ENCODE data around the gene PDZD2. TPM values are rescaled to one million over a fixed set of nuclear protein-coding genes. Genes with fewer than 3 reads are reported as not detected.

PDZD2 gene
- total and polyA plus RNA-seq, 2 donors (not counting 3 experiments of a cell fraction or from before 2014, with no cell fraction given): 0.66 to 6.9 TPM

DNA sequence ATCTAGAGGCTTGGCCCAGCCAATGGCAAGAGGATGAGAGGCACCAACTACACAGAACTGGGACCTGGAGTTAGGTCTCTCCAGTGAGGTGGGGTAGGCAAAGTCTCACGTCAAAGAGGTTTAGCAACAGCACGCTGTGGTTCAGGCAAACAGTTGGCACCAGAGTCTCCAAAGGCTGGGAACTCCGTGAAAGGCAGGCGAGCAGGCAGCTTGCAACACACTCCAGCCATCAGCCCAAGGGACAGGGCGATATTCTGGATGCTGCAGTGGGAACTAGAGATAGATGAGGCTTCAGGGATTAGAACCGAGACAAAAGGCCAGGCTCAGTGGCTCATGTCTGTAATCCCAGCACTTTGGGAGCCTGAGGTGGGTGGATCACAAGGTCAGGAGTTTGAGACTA is 129.1 kb downstream of the PDZD2 start:
- ChIA-PET POLR2A (no interaction called here), CTCF (no interaction called here)
- Histone ChIP-seq H3K4me3 (replicated peaks in 1 of 3; ENCODE audit: insufficient read depth in 1 of 3, low read depth in 1 of 3, low read length in 3 of 3) (no peak overlapping the region), H3K4me1 (ENCODE audit: control insufficient read depth, extremely low read depth, insufficient read depth, low read length) (no peaks in the 10 kb centered on the region), H3K79me2 (ENCODE audit: control insufficient read depth, insufficient read depth, low read length) (no peaks in the 10 kb centered on the region), H3K4me2 (ENCODE audit: insufficient read depth, low read length) (no peak overlapping the region), H4K20me1 (replicated peaks; ENCODE audit: control insufficient read depth, extremely low read depth, insufficient read depth, low read length) (no peaks in the 10 kb centered on the region), H3K9me1 (replicated peaks; ENCODE audit: control insufficient read depth, extremely low read depth, insufficient read depth, low read length) (no peaks in the 10 kb centered on the region), H3K27ac (ENCODE audit: insufficient read depth, low read depth, low read length) (no peak overlapping the region), H2AFZ (ENCODE audit: low read depth, low read length) (no peak overlapping the region), H3K27me3 (ENCODE audit: control insufficient read depth in 2 of 2, insufficient read depth in 2 of 2, low read length in 2 of 2) (no peaks in the 10 kb centered on the region), H3K9me3 (replicated peaks; ENCODE audit: control insufficient read depth, insufficient read depth, low read length) (no peaks in the 10 kb centered on the region), H3K9ac (replicated peaks; ENCODE audit: extremely low read depth, insufficient read depth, low read length) (no peak overlapping the region), H3K36me3 (ENCODE audit: control insufficient read depth in 2 of 2, extremely low read depth in 1 of 2, insufficient read depth in 2 of 2, low read length in 2 of 2) (no peaks in the 10 kb centered on the region)
- intact Hi-C loops (cut with micrococcal nuclease) (no loop called here), dilution Hi-C loops (cut with MboI; ENCODE audit: extremely low pct_ligation_motif_present, low sequenced_read_pairs) (no loop called here)
- TF ChIP-seq POLR2AphosphoS5 (IDR thresholded peaks at IDR 0.05; ENCODE audit: insufficient read depth, low read depth, low read length) (no peak), GATA2 (IDR thresholded peaks at IDR 0.05; ENCODE audit: insufficient read depth, insufficient read length, low read depth, low read length) (no peak), CTCF (IDR thresholded peaks at IDR 0.05; ENCODE audit: extremely low read depth in 1 of 2, insufficient read depth in 1 of 2, low read depth in 1 of 2, low read length in 2 of 2) (no peak), EZH2 (IDR thresholded peaks at IDR 0.05; ENCODE audit: borderline replicate concordance, low read depth, low read length, severe bottlenecking) (no peak), MYC (IDR thresholded peaks at IDR 0.05; ENCODE audit: low read depth, low read length) (no peak), POLR2A (IDR thresholded peaks at IDR 0.05; ENCODE audit: low read depth, low read length) (no peak), FOS (IDR thresholded peaks at IDR 0.05; ENCODE audit: borderline replicate concordance, insufficient read depth, low read length) (no peak), MAX (IDR thresholded peaks at IDR 0.05; ENCODE audit: insufficient read depth, insufficient read length) (no peak), JUN (IDR thresholded peaks at IDR 0.05; ENCODE audit: borderline replicate concordance, insufficient read depth, insufficient read length, low read depth) (no peak)
- FAIRE-seq (no peak), DNase-seq (ENCODE audit: low read depth, low spot score) (no peak)
- BruUV-seq (replicated peaks): no TSS peak

All from endothelial cell of umbilical vein (primary cell).